Neutrophil (primary cell): ENCODE measurements around the gene S100A13.
"Not testable (repeated sequence)": the region's sequence is repeated elsewhere in the genome, so short reads cannot be mapped to it uniquely, and the experiment has no call there.

Experiments used
- H3K27ac ChIP-seq: fragments of 200-600 bp; sonication (generic); 2 replicates; pipeline ENCODE4 v1.5.1; 2016; ENCODE audit warnings: mild to moderate bottlenecking, moderate library complexity
- H3K27me3 ChIP-seq: fragments of 200-600 bp; sonication (generic); 2 replicates; pipeline ENCODE4 v1.6.0; 2016; ENCODE audit warnings: mild to moderate bottlenecking
- H3K36me3 ChIP-seq: fragments of 200-600 bp; sonication (generic); 2 replicates; pipeline ENCODE4 v1.5.1; 2017
- H3K4me1 ChIP-seq, 2 experiments: fragments of 200-600 bp in 1 of 2; sonication (generic) in 1 of 2; 1 replicate in 1 of 2; 2 replicates in 1 of 2; pipeline versions ENCODE4 v1.5.1 to v1.6.1; 2013 to 2016; ENCODE audit warnings: low read depth in 1 of 2, low read length in 1 of 2, mild to moderate bottlenecking in 1 of 2, moderate library complexity in 1 of 2; ENCODE audit not compliant: control insufficient read depth in 1 of 2, insufficient read depth in 1 of 2
- H3K4me3 ChIP-seq, 2 experiments: fragments of 200-600 bp in 1 of 2; sonication (generic) in 1 of 2; 1 replicate in 1 of 2; 2 replicates in 1 of 2; pipeline ENCODE4 v1.5.1; 2013 to 2016; ENCODE audit warnings: low read depth in 1 of 2, low read length in 1 of 2, mild to moderate bottlenecking in 1 of 2, moderate library complexity in 1 of 2
- H3K9me3 ChIP-seq: fragments of 200-600 bp; sonication (generic); 2 replicates; pipeline ENCODE4 v1.5.1; 2016
- CTCF ChIP-seq: fragments of 200-600 bp; sonication (generic); IDR thresholded peaks from 2 replicates; pipeline ENCODE4 v1.5.1; 2016; ENCODE audit warnings: antibody characterized with exemption

S100A13 gene

DNA sequence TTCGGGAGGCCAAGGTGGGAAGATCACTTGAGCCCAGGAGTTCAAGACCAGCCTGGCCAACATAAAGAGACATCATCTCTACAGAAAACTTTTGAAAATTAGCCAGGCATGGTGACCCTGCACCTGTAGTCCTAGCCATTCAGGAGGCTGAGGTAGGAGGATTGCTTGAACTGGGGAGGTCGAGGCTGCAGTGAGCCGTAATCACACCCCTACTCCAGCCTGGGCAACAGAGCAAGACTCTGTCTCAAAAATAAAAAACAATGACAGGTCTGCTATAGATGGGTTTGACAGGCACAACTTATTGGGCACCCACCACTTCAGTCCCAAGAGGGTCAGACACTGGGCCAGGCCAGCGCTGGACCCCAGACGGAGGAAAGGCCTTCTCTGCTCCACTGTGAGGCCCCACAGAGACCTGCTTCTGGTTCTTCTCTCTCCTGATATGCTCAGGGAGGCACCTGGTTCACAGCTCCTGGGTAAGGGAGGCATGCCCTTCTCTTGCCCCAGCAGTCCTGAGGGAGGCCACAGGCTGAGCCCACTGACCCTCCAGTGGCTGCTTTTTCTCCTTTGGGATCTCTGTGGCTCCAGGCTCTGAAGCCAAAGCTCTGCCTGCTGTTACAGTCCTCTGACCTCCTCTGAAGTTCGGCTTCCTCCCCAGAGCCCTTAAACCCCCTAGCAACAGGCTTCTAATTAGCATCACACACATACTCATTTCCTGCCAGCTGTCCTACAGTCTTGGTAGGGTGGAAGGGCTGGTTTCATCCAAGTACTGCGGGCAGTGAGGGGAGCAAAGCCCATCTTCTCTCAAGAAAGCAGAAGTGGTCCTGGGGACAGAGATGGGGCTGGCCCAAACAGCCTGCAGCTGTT lies 28.8 kb downstream of the S100A13 start:
- Histone ChIP-seq H3K27ac (no peak overlapping the region), H3K9me3 (no peaks in the 10 kb centered on the region), H3K36me3 (no peaks in the 10 kb centered on the region), H3K4me3 (no peak overlapping the region), H3K4me1 (peaks cover 2 to 12% of the 10 kb centered on the region in 2 experiments), H3K27me3 (peaks cover 41% of the 10 kb centered on the region)
- no peak for TF ChIP-seq CTCF

DNA sequence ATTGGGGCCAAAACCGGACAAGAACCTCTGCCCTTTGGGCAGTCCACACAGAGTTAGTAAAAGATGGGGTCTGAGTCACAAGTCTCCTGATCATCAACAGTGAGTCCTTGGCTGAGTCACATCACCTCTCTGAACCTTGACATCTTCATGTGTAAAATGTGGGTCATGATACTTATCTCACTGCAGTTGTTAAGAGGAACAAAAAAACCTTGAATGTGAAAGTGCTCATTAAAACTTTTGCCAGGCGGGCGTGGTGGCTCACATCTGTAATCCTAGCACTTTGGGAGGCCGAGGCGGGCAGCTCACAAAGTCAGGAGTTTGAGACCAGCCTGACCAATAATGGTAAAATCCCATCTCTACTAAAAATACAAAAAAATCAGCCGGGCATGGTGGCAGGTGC lies 30.1 kb downstream of the S100A13 start:
- H3K36me3 ChIP-seq = no peaks in the 10 kb centered on the region
- H3K27me3 ChIP-seq = peaks cover 27% of the 10 kb centered on the region
- no peak overlapping the region for H3K27ac ChIP-seq
- peaks cover 2 to 12% of the 10 kb centered on the region in 2 experiments for H3K4me1 ChIP-seq
- no peaks in the 10 kb centered on the region for H3K9me3 ChIP-seq
- H3K4me3 ChIP-seq = no peak overlapping the region
- no peak for TF ChIP-seq CTCF

GRCh38 chr1:153592748-153593147 lies 34.6 kb downstream of the S100A13 start:
- Histone ChIP-seq H3K9me3 (no peaks in the 10 kb centered on the region), H3K4me1 (no peaks in the 10 kb centered on the region), H3K36me3 (no peaks in the 10 kb centered on the region), H3K4me3 (no peak overlapping the region), H3K27me3 (no peaks in the 10 kb centered on the region), H3K27ac (no peak overlapping the region)
- TF ChIP-seq CTCF = no peak

DNA sequence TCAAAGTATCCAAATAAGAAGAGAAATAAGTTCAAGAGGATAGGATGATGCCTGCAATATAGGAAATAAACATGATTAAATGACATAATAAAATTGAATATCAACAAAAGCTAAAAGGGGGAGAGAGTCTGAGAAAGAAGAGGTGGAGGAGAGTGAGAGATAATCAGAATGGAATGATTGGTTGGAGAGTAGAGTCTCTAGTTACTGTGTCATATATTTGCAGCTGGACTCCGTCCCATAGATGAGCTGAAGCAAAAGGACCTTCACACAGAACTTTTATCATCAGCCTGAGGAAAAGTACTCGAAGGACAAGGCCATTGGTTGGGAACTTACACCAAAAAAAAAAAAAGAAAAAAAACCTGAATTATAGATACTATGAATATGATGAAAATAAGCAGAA lies 38.8 kb downstream of the S100A13 start:
- no peak overlapping the region for H3K4me3 ChIP-seq
- no peak for TF ChIP-seq CTCF
- H3K27me3 ChIP-seq = peaks cover 14% of the 10 kb centered on the region
- H3K36me3 ChIP-seq = no peaks in the 10 kb centered on the region
- no peaks in the 10 kb centered on the region for H3K9me3 ChIP-seq
- H3K4me1 ChIP-seq = no peaks in the 10 kb centered on the region
- H3K27ac ChIP-seq = no peak overlapping the region

DNA sequence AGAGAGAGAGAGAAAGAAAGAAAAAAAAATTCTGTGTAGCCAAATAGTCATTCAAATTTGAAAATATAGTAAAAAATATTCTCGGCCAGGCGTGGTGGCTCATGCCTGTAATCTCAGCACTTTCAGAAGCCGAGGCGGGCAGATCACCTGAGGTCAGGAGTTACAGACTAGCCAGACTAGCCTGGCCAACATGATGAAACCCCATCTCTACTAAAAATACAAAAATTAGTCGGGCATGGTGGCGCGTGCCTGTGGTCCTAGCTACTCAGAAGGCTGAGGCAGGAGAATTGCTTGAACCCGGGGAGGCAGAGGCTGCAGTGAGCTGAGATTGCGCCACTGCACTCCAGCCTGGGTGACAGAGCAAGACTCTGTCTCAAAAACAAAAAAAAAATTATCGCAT lies 39.3 kb downstream of the S100A13 start:
- H3K27me3 ChIP-seq = peaks cover 14% of the 10 kb centered on the region
- H3K4me3 ChIP-seq, H3K36me3 ChIP-seq, H3K9me3 ChIP-seq, H3K4me1 ChIP-seq, H3K27ac ChIP-seq: not testable (repeated sequence)

- no peak overlapping the region for H3K4me3 ChIP-seq
- no peaks in the 10 kb centered on the region for H3K4me1 ChIP-seq
- no peak overlapping the region for H3K27ac ChIP-seq
- no peaks in the 10 kb centered on the region for H3K9me3 ChIP-seq
- no peaks in the 10 kb centered on the region for H3K36me3 ChIP-seq
- peaks cover 14% of the 10 kb centered on the region for H3K27me3 ChIP-seq
- no peak for TF ChIP-seq CTCF
Observed at GRCh38 chr1:153587314-153587713, 40.0 kb downstream of the S100A13 start.
